HG03520 (cell line): ENCODE measurements around the gene RBMS2.

Experiments
- ATAC-seq: cut with Tn5 transposase; IDR thresholded peaks from one replicate; pipeline ENCODE4 v1.9.1; 2021; ENCODE audit warnings: mild to moderate bottlenecking, moderate library complexity; ENCODE audit not compliant: unreplicated experiment

RBMS2 gene

DNA sequence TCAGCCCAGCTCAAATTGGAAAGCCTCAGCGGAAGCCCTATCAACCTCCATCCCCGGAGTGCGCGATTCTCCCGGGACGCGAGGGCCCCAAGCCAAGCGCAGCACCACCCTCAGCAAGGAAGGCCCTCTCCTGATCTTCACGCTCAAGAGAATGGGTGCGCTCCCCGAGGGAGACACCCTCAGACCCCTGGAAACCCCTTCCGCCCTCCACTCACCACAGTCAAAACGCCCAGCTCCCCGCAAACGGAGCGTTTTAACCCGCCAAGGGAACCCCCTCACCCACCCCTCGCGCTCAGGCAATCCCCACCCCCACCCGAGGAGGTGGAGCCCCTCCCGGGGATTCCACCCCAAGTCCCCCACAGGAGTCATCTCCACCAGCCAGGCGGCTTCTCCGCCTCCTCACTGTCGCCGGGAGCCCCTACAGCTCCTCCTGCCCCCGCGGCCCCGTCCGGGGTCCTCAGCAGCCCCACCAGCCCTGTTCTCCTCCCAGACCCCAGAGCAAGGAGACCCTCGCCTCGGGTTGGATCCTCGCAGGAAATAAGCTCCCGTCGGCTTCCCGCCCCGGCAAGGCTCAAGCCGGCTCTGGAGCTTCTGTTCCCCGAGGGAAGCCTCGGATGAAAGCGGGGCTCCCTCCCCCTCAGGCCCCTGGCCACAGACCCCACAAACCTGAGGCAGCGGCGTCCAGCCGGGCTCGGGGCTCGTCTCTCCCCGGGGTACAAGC, 108.0 kb downstream of the RBMS2 start:
- ATAC-seq: no peak

DNA sequence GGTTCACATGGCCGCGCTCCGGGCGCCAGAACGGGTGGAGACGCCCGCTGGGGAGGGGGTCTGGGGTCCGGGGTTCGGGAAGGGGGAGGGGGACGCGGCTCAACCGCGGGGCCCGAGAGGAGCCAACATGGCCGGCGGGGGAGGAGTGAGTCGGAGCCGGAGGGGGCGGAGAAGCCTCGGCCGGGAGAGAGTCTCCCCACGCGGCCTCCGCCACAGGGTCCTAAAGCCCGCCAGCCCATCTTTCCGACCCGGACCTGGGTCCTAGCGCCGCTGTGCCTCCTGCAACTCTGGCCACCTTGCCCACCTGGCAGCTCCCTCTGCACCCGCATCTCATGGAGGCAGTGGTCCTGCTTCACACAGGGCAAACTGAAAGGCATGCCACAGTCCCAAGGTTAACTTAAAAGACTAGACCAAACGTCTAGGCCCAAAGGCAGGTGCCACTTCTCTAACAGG, 108.6 kb downstream of the RBMS2 start, which contains the start of gene BAZ2A:
Gene BAZ2A (minus strand): TSS at position 147 of the 453 bp plus-strand sequence. CDS start 12,796 bp downstream, outside the sequence.
- ATAC-seq: peak; percentile 53

DNA sequence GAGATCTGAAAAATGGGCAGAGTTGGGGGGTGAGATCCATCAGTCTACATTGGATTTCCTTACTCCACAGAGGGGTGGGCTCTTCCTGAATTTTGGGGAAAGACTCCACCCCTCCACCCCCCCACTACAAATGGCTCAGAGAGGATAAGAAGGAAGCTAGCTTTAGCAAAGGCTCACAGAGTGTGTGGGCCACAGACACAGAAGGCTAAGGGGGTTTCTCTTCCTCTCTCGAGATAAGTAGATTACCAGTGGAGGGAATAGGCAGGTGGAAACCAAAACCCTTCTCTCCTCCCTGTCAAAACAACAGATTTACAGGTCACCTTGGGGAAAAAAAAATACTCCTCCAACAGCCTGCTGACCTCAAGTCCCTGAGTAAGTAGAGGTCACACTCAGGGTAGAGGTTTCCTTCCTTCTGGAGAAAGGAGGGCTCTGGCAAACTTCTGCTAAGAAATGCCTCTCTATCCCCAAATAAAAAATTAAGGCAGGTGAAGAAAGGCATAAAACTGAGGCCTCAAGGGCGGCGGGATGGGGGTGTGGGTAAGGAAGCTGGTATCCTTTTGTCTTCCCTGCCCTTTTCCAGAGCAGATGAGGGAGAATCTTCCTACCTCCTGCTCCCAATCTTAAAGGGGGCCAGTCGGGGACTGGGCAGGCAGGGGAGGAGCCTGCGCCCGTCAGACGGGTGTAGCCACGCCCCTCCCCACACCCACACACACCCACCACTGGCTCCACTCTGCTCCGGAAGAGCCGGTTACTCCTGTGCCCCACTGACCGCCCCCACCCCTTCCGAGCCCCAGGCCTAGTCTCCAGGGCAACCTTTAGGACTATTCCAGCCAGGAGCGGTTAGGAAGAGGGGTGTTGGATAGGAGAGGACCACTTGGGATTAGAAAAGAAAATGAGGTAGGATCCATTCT, 110.4 kb downstream of the RBMS2 start:
- no peak for ATAC-seq

DNA sequence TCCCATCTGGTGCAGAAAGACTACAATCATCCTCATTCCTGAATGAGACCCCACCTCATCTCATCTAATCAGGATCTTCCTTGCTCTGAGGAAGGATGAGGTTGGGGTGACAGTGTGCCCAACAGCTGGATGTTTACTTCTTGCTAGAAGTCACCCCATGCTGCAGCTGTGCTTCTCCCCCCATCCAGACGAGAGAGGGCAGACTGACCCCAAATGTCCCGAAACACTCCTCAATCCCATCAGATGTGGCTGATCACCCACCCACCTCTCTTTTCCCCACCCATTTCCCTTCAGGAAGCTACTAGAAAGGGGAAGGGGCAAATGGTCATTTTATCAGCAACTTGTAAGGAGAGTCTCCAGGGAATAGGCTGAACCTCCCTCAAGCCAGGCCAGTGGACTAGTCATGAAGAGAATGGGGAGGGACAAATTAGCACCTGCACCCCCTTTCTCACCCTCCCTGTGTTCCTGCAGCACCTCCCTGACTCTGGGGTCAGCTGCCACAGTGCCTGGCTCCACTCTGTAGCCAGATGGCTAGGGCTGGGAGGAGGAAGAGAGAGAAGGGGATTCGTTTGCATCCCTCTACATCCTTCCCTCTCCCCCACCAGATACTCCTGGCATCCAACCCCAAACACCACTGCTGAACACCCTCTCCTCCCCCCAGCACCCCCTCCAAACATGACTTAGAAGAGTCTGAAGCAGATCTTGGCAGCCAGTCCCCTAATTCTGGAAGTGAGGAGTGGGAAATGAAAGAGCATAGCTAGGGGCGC, 111.3 kb downstream of the RBMS2 start:
- no peak for ATAC-seq

DNA sequence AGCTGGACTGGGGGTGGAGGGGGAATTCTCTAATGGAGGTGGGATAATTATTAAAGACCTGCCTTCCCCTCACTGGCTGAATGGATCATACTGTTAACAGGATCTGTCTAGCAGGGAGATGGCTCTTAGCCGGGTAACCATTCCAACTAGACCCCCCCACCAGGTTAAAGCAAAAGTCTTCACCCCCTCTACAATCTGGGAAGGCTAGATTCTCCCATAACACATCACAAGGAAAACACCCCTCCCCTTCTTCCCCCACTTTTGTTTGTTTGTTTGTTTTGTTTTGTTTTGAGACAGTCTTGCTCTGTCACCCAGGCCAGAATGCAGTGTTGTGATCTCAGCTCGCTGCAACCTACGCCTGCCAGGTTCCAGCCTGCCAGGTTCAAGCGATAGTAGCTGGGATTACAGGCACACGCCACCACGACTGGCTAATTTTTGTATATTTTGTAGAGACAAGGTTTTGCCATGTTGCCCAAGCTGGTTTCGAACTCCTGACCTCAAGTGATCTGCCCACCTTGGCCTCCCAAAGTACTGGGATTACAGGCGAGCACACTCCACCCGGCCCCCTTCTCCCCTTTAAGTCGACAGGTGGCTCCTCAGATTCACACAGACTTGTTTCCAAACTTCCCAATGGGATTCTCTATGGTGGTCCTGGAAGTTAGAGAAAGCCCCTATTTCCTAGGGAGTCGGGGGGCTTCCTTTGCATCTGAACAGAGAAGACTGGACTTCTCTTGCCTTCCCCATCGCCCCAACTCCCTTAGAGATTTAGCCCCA, 112.0 kb downstream of the RBMS2 start:
- no peak for ATAC-seq

DNA sequence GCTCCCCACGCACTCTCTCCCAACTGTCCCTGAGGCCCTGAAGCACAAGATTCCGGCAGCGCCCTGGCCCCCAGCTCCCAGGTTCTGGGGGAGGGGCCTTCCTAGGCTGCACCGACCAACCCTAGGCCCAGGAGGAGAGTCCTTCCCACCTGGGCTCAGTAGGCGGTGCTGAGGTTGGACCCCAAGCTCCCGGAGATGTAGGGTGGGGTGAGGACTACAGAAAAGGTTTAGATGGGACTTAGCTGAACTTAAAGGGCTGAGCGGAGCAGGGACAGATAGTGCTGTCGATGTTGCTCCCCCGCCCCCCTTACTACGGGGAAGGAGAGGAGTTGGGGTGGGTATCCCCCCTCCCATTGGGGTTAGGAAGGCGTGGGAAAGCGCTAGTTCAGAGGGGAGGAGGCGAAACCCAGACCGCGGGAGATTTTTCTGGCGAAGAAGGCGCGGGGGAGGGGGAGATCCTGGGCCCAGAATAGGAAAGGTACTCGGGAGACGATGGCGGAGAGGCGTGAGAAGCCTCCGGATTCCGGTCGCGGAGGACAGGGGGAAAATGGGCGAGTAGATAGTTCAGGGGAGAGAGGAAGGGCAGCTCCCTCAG, 112.7 kb downstream of the RBMS2 start:
- ATAC-seq: no peak

DNA sequence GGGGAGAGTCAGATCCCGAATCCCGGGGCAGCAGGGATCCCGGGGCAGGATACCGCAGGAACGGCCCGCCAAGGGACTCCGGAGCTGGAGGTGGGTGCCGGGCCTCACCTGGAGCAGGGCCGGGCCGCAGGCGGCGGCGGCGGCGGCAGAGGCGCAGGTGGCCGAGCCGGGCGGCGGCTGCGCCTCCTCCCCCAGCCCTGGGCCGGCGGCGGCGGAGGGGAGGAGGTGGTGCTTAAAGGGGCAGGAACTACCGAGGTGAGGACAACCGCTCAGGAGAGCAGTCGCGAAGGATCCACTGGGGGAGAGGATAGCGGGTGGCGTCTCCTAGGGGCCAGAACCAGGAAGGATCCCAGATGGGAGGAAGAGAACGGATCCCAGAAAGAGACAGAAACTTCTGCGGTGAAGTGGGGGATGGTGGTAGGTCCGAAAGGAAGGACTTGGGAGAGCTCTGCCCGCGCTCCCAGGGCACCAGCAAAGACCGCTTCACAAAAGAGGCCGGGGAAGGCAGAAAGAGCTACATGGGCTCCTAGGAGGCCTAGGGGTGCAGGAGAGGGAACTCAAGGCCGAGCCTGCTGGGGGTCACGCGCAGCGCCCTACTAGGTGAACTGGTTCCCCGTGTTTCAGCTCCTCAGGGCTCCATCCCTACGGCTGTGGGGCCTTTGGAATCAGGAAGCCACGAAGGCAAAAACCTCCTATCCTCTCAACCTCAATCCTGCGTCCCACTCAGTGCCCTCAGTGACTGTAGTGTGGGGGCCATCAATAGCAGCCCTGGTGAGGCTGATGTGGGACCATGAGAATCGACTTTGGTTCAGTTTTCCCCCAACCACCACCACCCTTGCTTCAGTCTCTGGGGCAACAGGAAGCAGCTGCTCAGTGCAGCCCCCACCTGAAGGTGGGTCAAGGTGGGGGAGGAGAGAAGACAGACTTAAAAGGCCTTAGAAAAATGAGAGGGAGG, 113.5 kb downstream of the RBMS2 start:
- no peak for ATAC-seq

DNA sequence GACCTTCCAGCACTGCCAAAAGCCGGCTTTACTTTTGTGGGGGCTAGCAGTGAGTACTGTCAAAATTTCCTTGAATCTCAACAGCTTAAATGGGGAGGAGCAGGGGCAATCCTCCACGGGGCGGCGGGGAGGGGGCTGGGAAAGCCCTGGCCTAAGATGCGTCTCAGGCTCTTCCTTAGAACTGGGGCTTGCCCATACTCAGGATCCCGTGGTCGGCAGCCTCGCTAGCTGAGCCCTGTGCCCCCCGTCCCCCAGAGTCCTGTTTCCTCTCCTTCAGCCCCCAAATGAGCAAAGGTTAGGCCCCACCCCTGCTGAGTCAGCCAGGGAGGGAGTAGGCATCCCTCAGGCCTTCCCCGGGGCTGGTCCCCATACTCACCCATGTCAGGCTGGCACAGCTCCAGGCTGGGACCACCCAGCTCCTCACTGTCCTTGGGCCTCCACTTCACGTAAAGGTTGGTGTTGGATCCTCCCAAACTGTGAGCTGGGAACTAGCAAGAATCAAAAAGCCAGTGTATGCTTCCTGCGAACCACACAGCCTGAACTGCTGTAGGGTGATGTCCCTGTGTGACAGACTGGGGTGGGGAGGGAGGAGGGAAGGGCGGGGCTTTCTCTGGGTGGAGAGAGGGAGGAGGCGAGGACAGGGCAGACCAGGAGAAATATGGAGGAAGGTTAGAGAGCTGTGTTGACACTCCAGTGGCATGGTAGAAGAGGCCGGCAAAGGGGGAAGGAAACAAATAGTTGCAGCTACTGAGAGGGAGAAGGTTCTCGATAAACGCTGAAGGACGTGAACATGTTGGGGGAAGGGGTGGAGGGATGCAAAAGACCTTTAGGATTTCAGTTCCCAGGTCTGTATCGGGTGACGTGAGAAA, 114.4 kb downstream of the RBMS2 start:
- peak; percentile 34 for ATAC-seq

DNA sequence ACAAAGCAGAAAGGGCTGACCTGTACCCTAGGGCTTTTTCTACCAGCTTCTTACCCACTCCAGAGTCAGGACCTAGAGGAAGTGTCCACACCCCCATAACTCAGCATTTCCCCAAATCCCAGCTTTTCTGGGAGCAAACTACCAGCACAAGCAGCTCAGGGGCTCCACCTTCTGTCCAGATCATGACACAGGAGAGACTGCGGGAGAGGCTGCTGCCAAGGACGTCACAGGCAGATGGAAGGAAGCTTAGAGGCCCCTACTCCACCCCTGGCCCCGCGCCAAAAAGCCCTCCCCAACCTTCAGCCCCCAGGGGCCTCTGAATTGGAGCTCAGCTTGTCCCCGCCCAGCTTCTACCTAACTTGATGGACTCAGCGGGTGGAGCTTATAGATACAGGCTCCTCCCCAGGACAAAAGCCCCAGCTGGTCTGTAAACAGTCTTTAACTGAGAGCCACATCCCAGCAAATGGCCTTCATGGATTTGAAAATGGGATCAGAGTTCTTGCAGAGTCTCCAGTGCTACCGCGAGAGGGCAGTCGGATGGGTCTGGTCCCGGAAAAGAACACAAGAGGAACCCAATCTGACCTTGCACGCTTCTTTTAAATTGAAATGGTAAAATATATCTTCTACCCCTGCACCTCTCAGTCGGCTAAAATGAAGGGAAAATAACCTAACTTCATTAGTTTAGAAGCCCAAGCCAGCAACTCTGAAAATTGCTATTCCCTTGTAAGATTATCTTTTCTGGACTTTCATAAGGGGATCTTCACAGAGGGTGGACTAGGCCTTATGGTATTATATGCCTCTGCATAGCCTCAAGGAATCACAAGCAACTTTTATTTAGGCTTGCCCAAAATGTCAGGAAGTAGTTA, 115.3 kb downstream of the RBMS2 start:
- peak; percentile 46 for ATAC-seq

DNA sequence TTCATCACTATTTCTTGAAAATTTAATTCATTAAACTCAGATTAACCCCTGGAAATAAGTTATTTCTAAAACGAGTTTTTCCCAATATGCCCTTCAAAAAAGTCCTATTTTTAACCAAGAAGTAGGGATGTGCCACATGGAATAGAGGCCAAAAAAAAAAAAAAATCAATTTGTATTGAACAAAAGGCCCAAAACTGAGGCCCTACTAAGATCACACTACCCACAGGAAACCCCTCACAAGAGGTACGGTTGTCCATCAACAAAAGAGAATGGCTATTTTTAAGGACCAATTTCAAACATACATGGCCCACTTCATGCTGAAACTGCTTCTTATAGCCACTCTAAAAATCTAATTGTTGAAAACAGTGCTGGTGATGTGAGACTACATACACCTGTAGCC, 116.0 kb downstream of the RBMS2 start:
- no peak for ATAC-seq

DNA sequence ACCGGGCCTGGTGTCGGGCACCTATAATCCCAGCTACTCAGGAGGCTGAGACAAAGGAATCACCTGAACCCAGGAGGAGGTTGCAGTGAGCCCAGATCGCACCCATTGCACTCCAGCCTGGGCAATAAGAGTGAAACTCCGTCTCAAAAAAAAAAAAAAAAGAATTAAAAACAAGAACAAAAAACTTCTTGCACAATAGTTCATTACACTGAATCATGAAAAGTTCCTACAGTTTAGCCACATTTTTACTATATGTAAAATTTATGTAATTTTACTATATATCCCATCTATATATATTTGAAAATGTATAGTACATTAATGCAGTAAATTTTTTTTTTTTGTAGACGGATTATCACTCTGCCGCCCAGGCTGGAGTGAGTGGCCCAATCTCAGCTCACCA, 119.6 kb downstream of the RBMS2 start:
- no peak for ATAC-seq

DNA sequence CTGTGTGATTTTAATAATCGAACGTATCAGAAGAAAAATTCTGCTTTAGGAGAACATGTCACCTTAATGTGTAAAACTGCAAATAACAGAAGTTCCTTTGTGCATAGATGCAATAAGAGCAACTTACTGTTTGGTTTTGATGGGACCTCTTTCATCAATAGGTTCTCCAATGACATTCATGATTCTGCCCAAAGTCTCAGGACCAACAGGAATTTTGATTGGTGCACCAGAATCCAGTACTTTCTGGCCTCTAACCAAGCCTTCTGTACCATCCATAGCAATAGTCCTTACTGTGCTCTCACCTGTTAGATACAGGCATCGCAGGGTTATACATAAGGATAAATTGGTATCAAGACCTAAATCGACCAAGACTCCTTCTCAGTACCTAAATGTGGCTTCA, 123.0 kb downstream of the RBMS2 start:
- ATAC-seq: no peak

DNA sequence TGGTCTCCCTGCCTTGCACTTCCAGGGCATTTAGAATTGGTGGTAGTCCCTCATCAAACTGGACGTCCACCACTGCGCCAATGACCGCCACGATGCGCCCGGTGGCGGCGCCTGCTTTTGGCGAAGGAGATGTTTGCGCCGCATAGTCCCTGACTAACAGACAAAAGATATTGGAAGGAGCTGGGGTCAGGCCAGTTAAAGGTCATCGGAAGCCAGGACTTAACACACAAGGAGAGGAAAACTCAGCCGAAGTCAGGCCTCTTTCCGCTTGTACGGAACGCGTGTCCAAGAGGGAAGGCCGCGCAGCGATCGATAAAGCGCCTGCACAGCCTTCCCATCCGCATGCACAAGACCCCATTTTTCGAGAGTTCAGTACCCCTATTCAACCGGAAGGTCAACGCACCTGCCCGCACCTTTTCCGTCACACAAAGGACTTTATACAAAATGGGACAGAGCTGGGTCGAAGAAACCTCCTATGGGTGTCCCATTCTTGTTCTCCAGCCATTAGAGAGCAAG, 123.6 kb downstream of the RBMS2 start:
- no peak for ATAC-seq
